DOHH2 (cell line): ENCODE data around the gene ASPM.

Experiments used
- CTCF ChIP-seq: fragments of 200-600 bp; sonication (generic); IDR thresholded peaks from one replicate; pipeline ENCODE4 v1.5.1; 2014; ENCODE audit warnings: antibody characterized with exemption, mild to moderate bottlenecking, low read depth, low read length; ENCODE audit not compliant: poor library complexity, severe bottlenecking
- EZH2phosphoT487 ChIP-seq: fragments of 200-600 bp; sonication (generic); IDR thresholded peaks from 2 replicates; pipeline ENCODE4 v1.6.1; 2017; ENCODE audit warnings: borderline replicate concordance, mild to moderate bottlenecking, antibody characterized with exemption, low read length, moderate library complexity, mixed read lengths

GRCh38 chr1:197171531-197171930, 25.1 kb upstream of the ASPM start:
- TF ChIP-seq EZH2phosphoT487 = no peak
- no peak for TF ChIP-seq CTCF
